Right ventricle myocardium superior (tissue), 1 donor: ENCODE results near the gene GHRHR. TPM values are rescaled to one million over a fixed set of nuclear protein-coding genes. Genes with fewer than 3 reads are reported as not detected.

Experiments used
- ATAC-seq: fragments of 200-7000 bp; cut with Tn5 transposase; one replicate; pipeline ENCODE4 v1.9.1; 2020; ENCODE audit warnings: mild to moderate bottlenecking; ENCODE audit not compliant: poor library complexity
- DNase-seq: peaks from one replicate; pipeline ENCODE4 v3.0.0-alpha.2; 2020
- intact Hi-C: fragments of 100-400 bp; cut with DNase I; formaldehyde crosslinking; loops from one replicate; pipeline ENCODE4 v1.11.2; 2022
- total RNA-seq: library from RNA; stranded (reverse); fragmentation: NEBNext Ultra II Directional; extraction: Animal tissue kit (Norgen Biotek cat#: 25700); gene quantifications from one replicate; pipeline ENCODE4 v1.2.1, GENCODE V29; 2021
- donor health status: DM: no; HTN: yes; CAD: no; lungs with severe emphysema.

Gene GHRHR
- total RNA-seq, 1 donor from 2014 or later: not detected

DNA sequence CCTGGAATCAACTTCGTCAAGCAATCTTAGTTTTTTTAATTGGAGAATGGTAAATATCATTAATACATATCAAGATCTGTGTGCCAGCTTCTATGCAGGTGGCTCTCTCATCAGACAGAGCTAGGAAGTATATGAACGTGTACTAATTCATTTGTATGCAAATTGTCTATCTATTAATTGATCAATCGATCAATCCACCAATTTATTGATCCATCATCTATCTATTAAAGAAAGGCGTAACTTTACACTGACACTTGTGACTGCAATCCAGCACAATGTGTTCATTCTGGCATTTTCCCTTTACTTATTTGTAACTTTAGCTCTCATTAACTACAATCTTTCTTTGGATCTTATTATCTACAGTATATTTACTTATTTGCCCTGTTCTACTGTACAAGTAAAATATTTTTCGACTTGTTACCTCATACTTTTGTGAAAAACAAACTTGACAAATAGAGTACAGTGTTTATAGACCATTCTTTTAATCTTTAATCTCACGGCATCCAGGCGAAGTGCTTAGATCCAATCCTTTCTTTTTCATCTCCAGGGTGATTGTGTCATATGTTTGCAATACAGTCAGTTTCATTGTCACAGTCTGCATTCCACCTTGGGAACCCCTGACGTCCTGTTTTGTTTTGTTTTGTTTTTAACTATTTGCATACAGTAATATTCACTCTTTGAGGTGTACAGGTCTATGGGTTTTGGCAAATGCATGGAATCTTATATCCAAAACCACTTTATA, 22.0 kb upstream of the GHRHR start:
- DNase-seq (no peak), ATAC-seq (no peak)
- intact Hi-C loops: no loop called here

- intact Hi-C loops: no loop called here
- DNase-seq (no peak), ATAC-seq (no peak)
Observed at GRCh38 chr7:30950197-30950596, 13.6 kb upstream of the GHRHR start.

DNA sequence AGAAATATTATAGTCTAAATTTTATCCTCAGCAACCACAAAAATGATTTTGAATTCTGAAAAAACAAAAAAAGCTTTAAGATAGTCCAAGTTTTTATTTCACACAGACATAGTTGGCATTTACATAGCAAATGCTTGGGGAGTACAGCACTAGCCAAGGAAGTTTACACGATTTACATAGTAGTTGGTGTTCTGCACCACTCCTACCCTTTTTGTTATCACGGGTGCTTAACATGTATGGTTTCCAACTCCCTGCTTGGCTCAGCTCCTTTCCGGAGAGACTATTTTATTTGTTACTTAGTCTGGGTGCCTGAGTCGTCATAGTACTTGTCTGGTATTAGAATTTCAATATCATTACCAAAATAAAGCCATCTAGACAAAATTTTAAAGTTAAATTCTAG, 8.8 kb upstream of the GHRHR start:
- intact Hi-C loops: no loop called here
- no peak for ATAC-seq
- no peak for DNase-seq

- ATAC-seq: no peak
- no peak for DNase-seq
- intact Hi-C loops: no loop called here
Observed at GRCh38 chr7:30956704-30957103, 7.0 kb upstream of the GHRHR start.

- intact Hi-C loops: loop anchor here (10.0 kb wide), 1 partner anchor 59 kb away; no protein-coding TSS in a partner anchor
- no peak for DNase-seq
Observed at GRCh38 chr7:30965372-30965771, 1.6 kb downstream of the GHRHR start.

DNA sequence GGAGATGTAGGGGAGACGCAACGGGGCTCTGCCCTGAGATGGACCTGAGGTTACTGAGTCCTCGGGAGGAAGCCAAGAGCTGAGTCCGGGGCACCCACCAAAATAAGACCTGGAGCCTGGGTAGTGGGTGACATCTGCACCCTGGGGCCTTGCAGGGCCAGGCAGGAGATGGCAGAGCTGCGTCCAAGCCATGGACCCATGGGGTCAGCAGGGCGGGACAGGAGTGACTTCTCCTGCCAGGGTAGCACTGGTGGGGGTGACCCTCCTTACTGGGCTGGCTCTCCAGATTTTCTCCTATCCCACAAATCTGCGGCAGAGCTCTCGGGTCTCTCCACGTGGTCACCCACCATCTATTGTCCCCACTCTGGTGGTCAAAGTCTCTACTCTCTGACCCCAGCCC, 2.1 kb downstream of the GHRHR start:
- ATAC-seq (no peak), DNase-seq (no peak)
- intact Hi-C loops: loop anchor here (10.0 kb wide), 1 partner anchor 59 kb away; no protein-coding TSS in a partner anchor

More at GRCh38 chr7:30965372-30965771, 1.6 kb downstream of the GHRHR start:
- ATAC-seq: no peak

GRCh38 chr7:30968294-30968693, 4.5 kb downstream of the GHRHR start:
- DNase-seq: no peak

DNA sequence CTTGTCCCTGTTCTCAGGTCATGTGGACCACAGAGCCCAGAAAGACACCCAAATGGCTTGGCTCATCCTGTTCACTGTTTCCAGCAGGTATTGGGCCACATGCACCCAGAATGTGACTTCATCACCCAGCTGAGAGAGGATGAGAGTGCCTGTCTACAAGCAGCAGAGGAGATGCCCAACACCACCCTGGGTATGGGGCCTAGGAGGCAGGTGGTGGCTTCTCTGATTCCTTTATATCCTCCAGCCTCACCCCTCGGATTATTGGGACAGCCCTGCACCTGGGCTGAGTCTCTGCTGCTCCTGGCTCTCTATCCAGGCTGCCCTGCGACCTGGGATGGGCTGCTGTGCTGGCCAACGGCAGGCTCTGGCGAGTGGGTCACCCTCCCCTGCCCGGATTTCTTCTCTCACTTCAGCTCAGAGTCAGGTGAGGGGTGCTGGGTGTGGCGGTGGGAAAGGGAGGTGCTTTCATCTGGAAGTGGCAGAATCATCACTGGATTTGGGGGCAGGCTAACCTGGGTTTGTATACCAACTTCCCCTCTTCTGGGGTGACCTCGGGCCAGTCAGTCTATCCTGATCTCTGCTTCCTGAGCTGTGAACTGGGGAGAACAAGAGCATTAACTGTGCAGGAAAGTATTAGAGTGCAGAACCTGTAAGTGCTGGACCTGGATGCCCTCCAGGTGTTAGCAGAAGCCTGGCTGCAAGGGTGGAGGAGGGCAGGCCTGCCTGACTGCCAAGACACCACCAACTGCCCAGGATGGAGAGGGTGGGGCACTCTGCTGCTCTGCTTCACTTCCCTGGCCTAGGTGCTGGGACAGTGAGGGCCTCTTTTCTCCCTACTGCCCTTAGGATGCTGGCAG, 5.2 kb downstream of the GHRHR start:
- ATAC-seq (no peak), DNase-seq (no peak)

More at GRCh38 chr7:30968294-30968693, 4.5 kb downstream of the GHRHR start:
- ATAC-seq: no peak
- intact Hi-C loops: loop anchor here (10.0 kb wide), 1 partner anchor 57 kb away; no protein-coding TSS in a partner anchor

GRCh38 chr7:30969604-30969970, 5.8 kb downstream of the GHRHR start:
- intact Hi-C loops: loop anchor here (10.0 kb wide), 1 partner anchor 55 kb away; no protein-coding TSS in a partner anchor
- DNase-seq (no peak), ATAC-seq (no peak)

More for the DNA sequence above, 5.2 kb downstream of the GHRHR start:
- intact Hi-C loops: loop anchor here (10.0 kb wide), 1 partner anchor 56 kb away; no protein-coding TSS in a partner anchor

DNA sequence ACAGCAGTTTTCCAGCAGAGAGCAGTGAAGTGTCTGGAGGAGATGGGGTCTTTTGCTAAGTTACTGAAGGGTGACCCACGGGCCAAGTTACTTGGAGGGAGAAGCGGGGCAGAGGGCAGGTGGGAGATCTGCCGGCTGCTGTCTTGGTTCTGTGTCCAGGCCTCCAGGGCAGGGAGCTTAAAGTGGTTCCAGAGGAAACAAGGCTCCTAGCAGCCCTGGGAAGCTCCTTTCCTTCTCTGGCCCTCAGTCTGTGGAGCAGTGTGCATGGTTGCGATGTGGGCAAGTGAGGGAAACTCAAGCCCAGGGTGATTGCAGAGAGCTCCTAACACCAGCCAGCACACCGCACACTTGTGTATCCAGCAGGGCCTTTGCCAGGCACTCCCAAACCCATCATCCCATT, 6.3 kb downstream of the GHRHR start:
- DNase-seq (no peak), ATAC-seq (no peak)
- intact Hi-C loops: loop anchor here (5.0 kb wide), 1 partner anchor 228 kb away; no protein-coding TSS in a partner anchor

DNA sequence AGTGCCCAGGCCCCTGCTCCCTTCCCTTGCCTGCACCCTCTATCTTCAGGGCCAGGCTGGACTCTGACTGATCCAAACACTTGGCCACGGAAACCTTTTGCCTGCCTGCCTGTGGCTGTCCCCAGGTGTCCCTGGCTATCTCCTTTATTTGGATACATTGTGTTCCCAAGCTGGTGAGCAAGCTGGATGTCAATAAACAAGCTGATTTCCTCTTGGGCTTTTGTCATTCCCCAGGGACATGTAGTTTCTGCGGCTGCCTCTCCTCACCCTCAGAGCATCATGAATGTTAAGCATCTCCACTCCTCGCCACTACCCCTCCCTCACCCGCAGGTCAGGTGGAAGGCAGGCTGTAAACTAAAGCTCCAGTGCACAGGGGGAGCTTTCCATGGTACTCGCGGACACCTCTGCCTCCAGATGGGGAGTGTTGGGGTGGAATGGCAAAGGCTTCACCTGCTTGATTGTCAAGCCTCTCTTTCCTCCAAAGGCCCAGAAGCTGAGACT, 6.9 kb downstream of the GHRHR start:
- no peak for ATAC-seq
- intact Hi-C loops: loop anchor here (5.0 kb wide), 1 partner anchor 228 kb away; no protein-coding TSS in a partner anchor
- DNase-seq: no peak

- intact Hi-C loops: loop anchor here (5.0 kb wide), 1 partner anchor 229 kb away; no protein-coding TSS in a partner anchor
- ATAC-seq (no peak), DNase-seq (no peak)
Observed at GRCh38 chr7:30971440-30971839, 7.7 kb downstream of the GHRHR start.

GRCh38 chr7:30971840-30972563, 8.2 kb downstream of the GHRHR start:
- DNase-seq (no peak), ATAC-seq (no peak)
- intact Hi-C loops: loop anchor here (5.0 kb wide), 1 partner anchor 230 kb away; no protein-coding TSS in a partner anchor

- DNase-seq: no peak
- intact Hi-C loops: loop anchor here (5.0 kb wide), 1 partner anchor 231 kb away; no protein-coding TSS in a partner anchor
- no peak for ATAC-seq
Observed at GRCh38 chr7:30973292-30973691, 9.5 kb downstream of the GHRHR start.

DNA sequence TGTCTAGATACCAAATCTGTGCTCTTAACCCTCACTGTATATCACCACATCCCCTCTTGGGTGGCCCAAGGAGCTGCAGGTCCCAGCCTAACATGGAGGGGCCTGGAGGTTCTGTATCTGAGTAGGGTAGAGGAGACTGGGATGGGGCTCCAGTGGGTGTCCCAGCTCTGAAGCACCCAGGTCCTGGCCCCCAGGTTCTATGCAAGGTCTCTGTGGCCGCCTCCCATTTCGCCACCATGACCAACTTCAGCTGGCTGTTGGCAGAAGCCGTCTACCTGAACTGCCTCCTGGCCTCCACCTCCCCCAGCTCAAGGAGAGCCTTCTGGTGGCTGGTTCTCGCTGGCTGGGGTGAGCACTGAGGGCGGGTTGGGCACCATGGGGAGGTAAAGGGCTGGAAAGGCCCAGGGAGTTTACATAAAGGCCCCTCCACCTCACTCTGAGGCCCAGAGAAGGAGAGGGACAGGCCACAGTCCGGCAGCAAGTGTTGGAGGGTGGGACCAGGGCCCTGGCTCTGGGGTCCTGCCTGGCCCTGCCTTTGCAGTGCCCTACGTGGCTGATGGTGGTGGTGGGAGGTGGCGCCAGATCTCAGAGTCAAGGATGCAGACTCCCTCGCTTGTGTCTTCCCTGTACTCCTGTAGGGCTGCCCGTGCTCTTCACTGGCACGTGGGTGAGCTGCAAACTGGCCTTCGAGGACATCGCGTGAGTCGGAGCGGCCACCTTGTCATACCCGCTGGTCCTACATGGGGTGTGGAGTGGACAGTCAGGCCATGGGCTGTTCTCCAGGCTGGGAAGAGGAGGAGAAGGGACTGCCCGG, 10.2 kb downstream of the GHRHR start:
- DNase-seq: no peak
- intact Hi-C loops: loop anchor here (5.0 kb wide), 1 partner anchor 232 kb away; no protein-coding TSS in a partner anchor
- ATAC-seq: no peak

DNA sequence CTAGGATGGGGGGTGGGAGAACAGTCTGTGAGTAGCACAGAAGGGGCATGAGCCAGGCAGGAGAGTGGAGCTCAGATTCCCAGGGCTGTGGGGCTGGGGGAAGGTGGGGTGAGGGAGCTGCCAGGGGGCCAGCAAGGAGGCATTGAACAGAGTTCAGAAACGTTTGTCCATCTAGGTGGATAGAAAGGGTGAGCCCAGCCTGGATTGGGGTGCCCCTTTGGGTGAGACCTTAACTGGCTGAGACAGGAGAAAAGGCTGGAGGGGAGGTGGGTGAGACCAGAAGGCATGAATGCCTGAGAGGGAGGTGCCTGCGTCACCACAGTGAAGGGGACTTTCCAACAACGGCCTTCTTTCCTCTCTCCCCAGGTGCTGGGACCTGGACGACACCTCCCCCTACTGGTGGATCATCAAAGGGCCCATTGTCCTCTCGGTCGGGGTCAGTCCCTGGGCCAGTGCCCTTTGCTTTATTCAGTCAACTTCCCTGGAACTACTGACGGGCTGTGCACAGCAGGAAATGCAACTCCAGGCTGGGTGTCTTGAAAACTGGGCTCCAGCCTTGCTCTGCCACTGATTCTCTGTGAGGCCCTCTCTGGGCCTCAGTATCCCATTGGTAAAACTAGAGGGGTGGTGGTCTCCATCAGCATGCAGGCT, 11.0 kb downstream of the GHRHR start:
- intact Hi-C loops: loop anchor here (5.0 kb wide), 1 partner anchor 232 kb away; no protein-coding TSS in a partner anchor
- ATAC-seq: peak; percentile 89
- peak; percentile 60 for DNase-seq

GRCh38 chr7:30975256-30975899, 11.6 kb downstream of the GHRHR start:
- ATAC-seq: no peak
- DNase-seq: no peak
- intact Hi-C loops: no loop called here
